ENCODE results near the gene RENBP. TPM values are rescaled to one million over a fixed set of nuclear protein-coding genes. Genes with fewer than 3 reads are reported as not detected.

Gene RENBP
- total RNA-seq, 4 donors from 2014 or later, result 1.8 to 2.6 (median 2.0) TPM

DNA sequence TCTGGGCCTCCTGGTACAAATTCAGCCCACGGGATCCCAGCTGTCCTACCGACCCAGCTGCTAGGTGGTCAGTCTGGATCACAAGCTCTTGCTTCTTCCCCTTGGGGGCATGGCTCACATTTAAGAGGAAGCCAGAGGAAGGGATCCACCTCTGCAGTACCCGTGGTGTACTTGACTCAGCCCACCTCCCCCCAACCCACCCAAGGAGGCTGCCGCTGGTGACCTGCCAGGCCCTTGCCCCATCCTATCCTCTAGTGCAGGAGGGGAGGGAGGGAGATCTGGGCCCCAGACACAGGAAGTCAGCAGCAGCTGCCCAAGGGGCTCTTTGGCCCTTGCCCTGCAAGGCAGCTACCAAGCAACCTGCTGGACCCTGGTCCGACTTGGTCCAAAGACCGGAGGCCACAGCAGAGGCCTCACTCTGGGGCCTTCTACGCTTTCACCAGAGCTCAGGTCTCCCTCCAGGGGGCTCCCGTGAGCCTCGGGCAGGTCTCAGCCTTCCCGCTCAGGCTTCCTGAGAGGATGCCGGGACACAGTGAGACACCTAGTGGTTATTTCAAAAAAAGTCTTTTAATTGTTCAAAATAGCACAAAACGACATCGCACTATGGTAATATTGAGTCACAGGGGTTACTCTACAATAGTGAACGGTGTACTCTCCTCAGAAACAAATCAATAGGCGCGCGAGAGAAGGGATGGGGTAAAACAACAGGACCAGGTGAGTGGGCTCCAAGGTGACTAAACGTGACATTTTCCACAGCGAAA, 2.7 kb upstream of the RENBP start:
- intact Hi-C loops (cut with DNase I; ENCODE audit: low total_unique reads), result no loop called here
- in situ Hi-C loops (cut with MboI; ENCODE audit: low sequenced_read_pairs in 4 of 4), result loop anchor here in 1 of 4 donors (25.0 kb wide), 1 partner anchor 160 kb away; the partner anchor contains the start of genes IDH3G, SRPK3 and SSR4
- peaks cover 0 to 39% of the 10 kb centered on the region in 2 donors for H3K36me3 ChIP-seq
- H3K4me1 ChIP-seq, result no peaks in the 10 kb centered on the region
- no peaks in the 10 kb centered on the region for H3K27me3 ChIP-seq
- no peaks in the 10 kb centered on the region for H3K9me3 ChIP-seq
- ATAC-seq (peak; percentile 74 to 76), DNase-seq (peak; percentile 30 to 51)
- TF ChIP-seq POLR2A (IDR thresholded peaks at IDR 0.05), result no peak
- TF ChIP-seq, protein P1, sequence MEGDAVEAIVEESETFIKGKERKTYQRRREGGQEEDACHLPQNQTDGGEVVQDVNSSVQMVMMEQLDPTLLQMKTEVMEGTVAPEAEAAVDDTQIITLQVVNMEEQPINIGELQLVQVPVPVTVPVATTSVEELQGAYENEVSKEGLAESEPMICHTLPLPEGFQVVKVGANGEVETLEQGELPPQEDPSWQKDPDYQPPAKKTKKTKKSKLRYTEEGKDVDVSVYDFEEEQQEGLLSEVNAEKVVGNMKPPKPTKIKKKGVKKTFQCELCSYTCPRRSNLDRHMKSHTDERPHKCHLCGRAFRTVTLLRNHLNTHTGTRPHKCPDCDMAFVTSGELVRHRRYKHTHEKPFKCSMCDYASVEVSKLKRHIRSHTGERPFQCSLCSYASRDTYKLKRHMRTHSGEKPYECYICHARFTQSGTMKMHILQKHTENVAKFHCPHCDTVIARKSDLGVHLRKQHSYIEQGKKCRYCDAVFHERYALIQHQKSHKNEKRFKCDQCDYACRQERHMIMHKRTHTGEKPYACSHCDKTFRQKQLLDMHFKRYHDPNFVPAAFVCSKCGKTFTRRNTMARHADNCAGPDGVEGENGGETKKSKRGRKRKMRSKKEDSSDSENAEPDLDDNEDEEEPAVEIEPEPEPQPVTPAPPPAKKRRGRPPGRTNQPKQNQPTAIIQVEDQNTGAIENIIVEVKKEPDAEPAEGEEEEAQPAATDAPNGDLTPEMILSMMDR (IDR thresholded peaks at IDR 0.05 in 4 of 5, conservative IDR thresholded peaks at IDR 0.05 in 1 of 5), result peak in 4 of 5 experiments; percentile 58 to 82 (median 66)
- peak overlapping the region; percentile 8 to 58 (median 38) for H3K27ac ChIP-seq
- no peak overlapping the region for H3K4me3 ChIP-seq

DNA sequence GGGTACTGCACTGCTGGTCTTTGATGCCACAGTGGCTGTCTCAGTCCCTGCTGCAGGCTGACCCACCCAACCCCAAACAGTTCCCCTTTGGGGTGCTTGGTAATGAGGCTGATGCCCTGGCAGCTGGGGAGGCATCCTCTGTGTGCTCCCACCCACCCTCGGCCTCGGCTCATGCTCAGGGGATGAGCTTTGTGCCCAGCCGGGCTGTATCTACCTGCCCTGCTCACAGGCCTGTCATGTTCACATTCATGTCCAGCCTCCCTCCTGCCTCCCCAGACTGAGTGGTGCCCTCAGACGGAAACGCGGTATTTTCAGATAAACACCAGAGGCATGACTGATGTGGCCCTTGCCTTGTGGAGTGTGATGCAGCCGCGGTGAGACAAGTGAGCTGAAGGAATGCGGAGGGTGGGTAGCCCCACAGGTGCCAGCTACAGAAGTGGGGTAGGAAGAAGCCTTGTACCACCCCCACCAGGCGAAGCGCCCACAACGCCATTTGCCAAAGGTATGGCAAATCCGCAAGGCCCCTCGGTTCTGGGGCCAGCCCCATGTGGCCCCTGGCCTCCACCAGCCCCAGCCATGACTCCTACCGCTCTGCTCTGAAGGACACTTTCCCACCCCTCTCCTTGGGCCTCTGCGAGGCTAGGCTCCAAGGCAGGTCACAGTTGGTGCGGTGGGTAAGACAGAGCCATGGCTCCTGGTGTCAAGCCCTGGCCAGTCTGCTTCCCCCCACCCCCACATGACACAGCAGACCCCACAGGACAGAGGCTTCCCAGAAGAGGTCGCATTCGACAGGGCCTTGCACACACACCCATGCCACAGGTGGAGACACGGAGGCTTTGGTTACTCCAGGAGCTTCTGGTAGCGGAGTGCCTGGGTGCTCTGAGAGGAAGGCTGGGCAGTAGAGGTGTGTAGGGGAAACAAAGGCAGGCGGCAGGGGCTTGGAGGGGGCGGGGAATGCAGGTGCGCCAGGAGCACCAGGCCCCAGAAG, 1.8 kb upstream of the RENBP start:
- H3K4me1 ChIP-seq, result no peaks in the 10 kb centered on the region
- DNase-seq, result no peak
- intact Hi-C loops (cut with DNase I; ENCODE audit: low total_unique reads) (no loop called here), in situ Hi-C loops (cut with MboI; ENCODE audit: low sequenced_read_pairs in 4 of 4) (loop anchor here in 1 of 4 donors (25.0 kb wide), 1 partner anchor 159 kb away; the partner anchor contains the start of genes IDH3G, SRPK3 and SSR4)
- H3K36me3 ChIP-seq, result peaks cover 0 to 29% of the 10 kb centered on the region in 2 donors
- H3K27me3 ChIP-seq, result no peaks in the 10 kb centered on the region
- no peak for TF ChIP-seq POLR2A (IDR thresholded peaks at IDR 0.05)
- TF ChIP-seq, protein P1 (IDR thresholded peaks at IDR 0.05 in 4 of 5, conservative IDR thresholded peaks at IDR 0.05 in 1 of 5), result no peak
- H3K9me3 ChIP-seq, result no peaks in the 10 kb centered on the region
- H3K27ac ChIP-seq, result no peak overlapping the region
- H3K4me3 ChIP-seq, result no peak overlapping the region
- ATAC-seq, result no peak

DNA sequence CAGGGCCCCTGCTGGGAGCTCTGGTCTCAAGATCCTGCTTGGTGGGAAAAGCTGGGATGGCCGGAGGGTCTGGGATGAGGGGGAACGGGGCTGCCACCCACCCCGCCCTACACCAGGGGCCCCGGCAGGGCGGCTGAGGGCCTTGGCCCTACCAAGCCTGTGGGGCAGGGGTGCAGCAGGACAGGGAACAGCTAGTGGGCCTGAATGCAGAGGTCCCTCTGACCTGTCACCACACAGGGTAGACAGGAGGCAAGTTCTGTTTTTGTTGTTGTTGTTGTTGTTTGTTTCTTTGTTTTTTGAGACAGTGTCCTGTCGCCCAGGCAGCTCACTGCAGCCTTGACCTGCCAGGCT, 332 bp upstream of the RENBP start:
- H3K27ac ChIP-seq, result peak overlapping the region in 1 of 4 donors; percentile 41
- DNase-seq, result no peak
- TF ChIP-seq, protein P1 (IDR thresholded peaks at IDR 0.05 in 4 of 5, conservative IDR thresholded peaks at IDR 0.05 in 1 of 5), result no peak
- no peak for TF ChIP-seq POLR2A (IDR thresholded peaks at IDR 0.05)
- peaks cover 0 to 15% of the 10 kb centered on the region in 2 donors for H3K36me3 ChIP-seq
- H3K4me1 ChIP-seq, result no peaks in the 10 kb centered on the region
- ATAC-seq, result no peak
- H3K9me3 ChIP-seq, result no peaks in the 10 kb centered on the region
- intact Hi-C loops (cut with DNase I; ENCODE audit: low total_unique reads) (no loop called here), in situ Hi-C loops (cut with MboI; ENCODE audit: low sequenced_read_pairs in 4 of 4) (loop anchor here in 1 of 4 donors (25.0 kb wide), 1 partner anchor 157 kb away; the partner anchor contains the start of genes IDH3G, SRPK3 and SSR4)
- peak overlapping the region in 1 of 4 donors; percentile 38 for H3K4me3 ChIP-seq
- H3K27me3 ChIP-seq, result no peaks in the 10 kb centered on the region

DNA sequence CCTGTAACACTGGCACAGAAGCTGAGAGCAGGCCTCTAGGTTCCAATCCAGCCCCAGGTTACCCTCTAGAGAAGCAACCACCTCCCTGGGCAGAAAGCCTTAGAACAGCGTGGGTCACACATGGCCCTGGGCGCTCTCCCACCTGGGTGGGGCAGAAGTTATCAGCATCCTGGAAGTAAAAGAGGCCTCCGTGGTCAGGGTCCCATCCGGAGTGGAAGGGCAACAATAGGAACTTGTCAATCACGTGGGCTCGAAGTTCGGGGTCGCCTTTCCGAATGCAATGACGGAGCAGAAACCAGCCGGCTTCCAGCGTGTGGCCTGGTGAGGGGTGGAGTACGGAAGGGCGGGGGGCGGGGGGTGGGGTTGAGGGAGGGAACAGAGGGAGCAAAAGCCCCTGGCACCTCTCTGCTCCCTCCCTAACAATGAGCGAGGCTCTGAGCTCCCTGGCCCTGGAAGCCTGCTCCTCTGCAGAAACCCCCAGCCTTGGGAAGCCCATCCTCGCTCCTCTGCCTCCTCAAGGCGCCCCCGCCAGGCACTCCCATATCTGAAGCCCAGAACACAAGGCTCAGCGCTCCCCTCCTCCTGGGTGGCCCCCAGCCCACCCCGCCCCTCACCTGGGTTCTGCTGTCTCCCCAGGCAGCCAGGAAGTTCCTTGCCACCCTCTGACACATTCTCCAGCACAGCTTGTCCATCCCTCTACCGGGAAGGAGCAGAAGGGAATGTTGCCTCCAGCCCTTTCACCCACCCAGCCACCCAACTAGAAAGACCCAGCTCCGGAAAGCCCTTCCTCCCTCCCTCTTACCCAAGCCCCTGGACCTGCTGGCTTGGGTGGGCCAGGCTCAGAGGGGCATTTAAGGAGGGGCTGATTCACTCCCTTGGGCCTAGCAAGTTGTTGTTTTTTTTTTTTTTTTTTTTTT, 2.8 kb downstream of the RENBP start:
- Histone ChIP-seq H3K4me3 (no peak overlapping the region), H3K9me3 (no peaks in the 10 kb centered on the region), H3K36me3 (no peaks in the 10 kb centered on the region), H3K27ac (no peak overlapping the region), H3K4me1 (no peaks in the 10 kb centered on the region), H3K27me3 (no peaks in the 10 kb centered on the region)
- TF ChIP-seq POLR2A (IDR thresholded peaks at IDR 0.05), result no peak
- TF ChIP-seq, protein P1 (IDR thresholded peaks at IDR 0.05 in 4 of 5, conservative IDR thresholded peaks at IDR 0.05 in 1 of 5), result no peak
- DNase-seq, result no peak
- intact Hi-C loops (cut with DNase I; ENCODE audit: low total_unique reads), result no loop called here
- no peak for ATAC-seq
- in situ Hi-C loops (cut with MboI; ENCODE audit: low sequenced_read_pairs in 4 of 4), result loop anchor here in 1 of 4 donors (25.0 kb wide), 1 partner anchor 154 kb away; the partner anchor contains the start of genes IDH3G, SRPK3 and SSR4
